ENCODE measurements around the gene KAZN.

Gene KAZN

DNA sequence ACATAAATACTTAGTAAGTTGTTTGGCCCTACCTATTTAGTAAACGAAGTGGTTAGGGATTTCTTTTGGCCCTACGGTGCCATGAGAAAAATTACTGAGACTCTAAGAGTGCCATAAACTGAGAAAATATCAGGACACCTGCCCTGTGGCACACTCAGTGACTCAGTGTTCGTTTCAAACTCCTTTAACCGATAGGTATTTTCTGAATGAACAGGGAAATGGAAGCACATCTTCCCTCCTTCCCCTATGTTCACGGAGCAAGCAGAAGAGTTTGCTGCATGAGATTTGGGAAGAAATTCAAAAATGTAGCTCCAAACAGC lies 134.2 kb downstream of the KAZN start:
- H3K4me3 ChIP-seq (ENCODE audit: low read length): no peak overlapping the region
- no peak for DNase-seq (ENCODE audit: low read depth)
- TF ChIP-seq, protein P1, sequence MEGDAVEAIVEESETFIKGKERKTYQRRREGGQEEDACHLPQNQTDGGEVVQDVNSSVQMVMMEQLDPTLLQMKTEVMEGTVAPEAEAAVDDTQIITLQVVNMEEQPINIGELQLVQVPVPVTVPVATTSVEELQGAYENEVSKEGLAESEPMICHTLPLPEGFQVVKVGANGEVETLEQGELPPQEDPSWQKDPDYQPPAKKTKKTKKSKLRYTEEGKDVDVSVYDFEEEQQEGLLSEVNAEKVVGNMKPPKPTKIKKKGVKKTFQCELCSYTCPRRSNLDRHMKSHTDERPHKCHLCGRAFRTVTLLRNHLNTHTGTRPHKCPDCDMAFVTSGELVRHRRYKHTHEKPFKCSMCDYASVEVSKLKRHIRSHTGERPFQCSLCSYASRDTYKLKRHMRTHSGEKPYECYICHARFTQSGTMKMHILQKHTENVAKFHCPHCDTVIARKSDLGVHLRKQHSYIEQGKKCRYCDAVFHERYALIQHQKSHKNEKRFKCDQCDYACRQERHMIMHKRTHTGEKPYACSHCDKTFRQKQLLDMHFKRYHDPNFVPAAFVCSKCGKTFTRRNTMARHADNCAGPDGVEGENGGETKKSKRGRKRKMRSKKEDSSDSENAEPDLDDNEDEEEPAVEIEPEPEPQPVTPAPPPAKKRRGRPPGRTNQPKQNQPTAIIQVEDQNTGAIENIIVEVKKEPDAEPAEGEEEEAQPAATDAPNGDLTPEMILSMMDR (conservative IDR thresholded peaks at IDR 0.05; ENCODE audit: low read length): no peak

GRCh38 chr1:14733048-14733778 lies 134.7 kb downstream of the KAZN start:
- TF ChIP-seq, protein P1 (conservative IDR thresholded peaks at IDR 0.05; ENCODE audit: low read length): no peak

DNA sequence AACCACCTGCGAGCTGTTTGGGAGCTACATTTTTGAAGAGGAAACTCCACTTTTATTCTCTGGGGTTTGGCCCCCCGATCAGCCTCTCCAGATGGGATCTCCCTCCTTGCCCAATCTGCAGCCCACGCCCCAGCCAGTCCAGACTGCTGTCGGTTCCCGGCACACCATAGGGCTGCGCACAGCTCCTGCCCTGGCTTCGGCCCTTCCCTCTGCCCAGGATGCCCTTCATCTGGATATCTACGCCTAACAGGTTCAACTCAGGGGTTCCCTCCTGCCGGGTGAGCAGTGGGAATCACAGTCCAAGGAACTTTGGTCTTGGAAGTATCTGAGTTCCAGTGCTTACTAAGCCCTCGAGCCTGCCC lies 135.3 kb downstream of the KAZN start:
- TF ChIP-seq, protein P1 (conservative IDR thresholded peaks at IDR 0.05; ENCODE audit: low read length): no peak
- DNase-seq (ENCODE audit: low read depth): no peak
- no peak overlapping the region for H3K4me3 ChIP-seq (ENCODE audit: low read length)

More at GRCh38 chr1:14733048-14733778, 134.7 kb downstream of the KAZN start:
- peak; percentile 17 for DNase-seq (ENCODE audit: low read depth)
- H3K4me3 ChIP-seq (ENCODE audit: low read length): no peak overlapping the region

- H3K4me3 ChIP-seq (ENCODE audit: low read length): no peak overlapping the region
- TF ChIP-seq, protein P1 (conservative IDR thresholded peaks at IDR 0.05; ENCODE audit: low read length): no peak
- no peak for DNase-seq (ENCODE audit: low read depth)
These were observed 137.4 kb downstream of the KAZN start for GRCh38 chr1:14735841-14736240.

DNA sequence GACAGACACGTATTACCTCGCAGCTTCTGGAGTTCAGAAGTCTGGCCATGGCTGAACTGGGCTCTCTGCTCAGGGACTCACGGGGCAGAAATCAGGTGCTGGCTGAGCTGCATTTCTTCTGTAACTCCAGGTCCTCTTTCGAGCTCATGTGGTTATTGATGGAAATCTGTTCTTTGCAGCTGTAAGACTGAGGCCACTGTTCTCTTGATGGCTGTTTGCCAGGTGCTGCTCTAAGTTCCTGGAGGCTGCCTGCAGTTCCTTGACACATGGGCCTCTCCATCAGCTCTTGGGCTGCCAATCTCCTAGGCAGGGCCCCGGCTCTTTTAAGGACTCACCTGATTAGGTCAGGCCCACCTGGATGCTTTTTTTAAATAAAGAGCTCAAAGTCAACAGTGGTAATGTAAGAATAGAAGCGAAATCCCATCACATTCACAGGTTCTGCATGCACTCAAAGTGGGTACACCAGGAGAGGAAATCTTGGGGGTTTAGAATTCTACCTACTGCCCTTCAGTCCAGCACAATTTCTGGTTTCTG lies 139.1 kb downstream of the KAZN start:
- no peak for DNase-seq (ENCODE audit: low read depth)
- H3K4me3 ChIP-seq (ENCODE audit: low read length): no peak overlapping the region
- TF ChIP-seq, protein P1 (conservative IDR thresholded peaks at IDR 0.05; ENCODE audit: low read length): no peak

- no peak for DNase-seq (ENCODE audit: low read depth)
- TF ChIP-seq, protein P1 (conservative IDR thresholded peaks at IDR 0.05; ENCODE audit: low read length): no peak
These were observed 139.8 kb downstream of the KAZN start for GRCh38 chr1:14738235-14738634.

DNA sequence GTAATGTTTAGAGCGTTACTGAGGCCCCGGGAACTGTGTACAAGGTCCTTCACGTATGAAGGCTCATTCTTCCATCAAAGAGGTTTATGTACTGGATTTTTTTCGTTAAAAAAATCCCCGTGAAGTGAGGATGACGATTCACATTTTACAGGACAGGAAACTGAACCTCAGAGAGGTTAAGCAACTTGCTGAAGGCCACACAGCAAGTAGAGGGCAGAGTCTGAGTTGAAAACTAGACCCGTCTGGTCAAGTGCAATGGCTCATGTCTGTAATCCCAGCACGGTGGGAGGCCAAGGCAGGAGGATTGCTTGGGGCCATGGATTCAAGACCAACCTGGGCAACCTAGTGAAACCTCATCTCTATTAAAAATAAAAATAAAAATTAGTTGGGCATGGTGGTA lies 140.2 kb downstream of the KAZN start:
- H3K4me3 ChIP-seq (ENCODE audit: low read length): no peak overlapping the region
- no peak for DNase-seq (ENCODE audit: low read depth)
- TF ChIP-seq, protein P1 (conservative IDR thresholded peaks at IDR 0.05; ENCODE audit: low read length): no peak

More at GRCh38 chr1:14738235-14738634, 139.8 kb downstream of the KAZN start:
- H3K4me3 ChIP-seq (ENCODE audit: low read length): no peak overlapping the region
